Stimulated activated CD8-positive, alpha-beta memory T cell treated with anti-CD3 and anti-CD28 coated beads, Interleukin-15, amount 100 ng/mL, for 48 hours (primary cell): ENCODE measurements around the gene LRRIQ1.
"Not testable (repeated sequence)": the region's sequence is repeated elsewhere in the genome, so short reads cannot be mapped to it uniquely, and the experiment has no call there.

ENCODE experiments used
- DNase-seq, 2 donors: peaks; one replicate each; pipeline ENCODE4 v3.0.0-alpha.2; 2020; ENCODE audit warnings: low read depth in 2 of 2

The LRRIQ1 gene

GRCh38 chr12:85186236-85186635 is 150.1 kb downstream of the LRRIQ1 start:
- no peak for DNase-seq

GRCh38 chr12:85188619-85189018 is 152.5 kb downstream of the LRRIQ1 start:
- DNase-seq = no peak

GRCh38 chr12:85190728-85191127 is 154.6 kb downstream of the LRRIQ1 start:
- DNase-seq = no peak

- DNase-seq = not testable (repeated sequence)
These were observed 167.7 kb downstream of the LRRIQ1 start for GRCh38 chr12:85203809-85204208.

- no peak for DNase-seq
These were observed 170.4 kb downstream of the LRRIQ1 start for GRCh38 chr12:85206543-85206942.

- not testable (repeated sequence) for DNase-seq
These were observed 188.2 kb downstream of the LRRIQ1 start for GRCh38 chr12:85224339-85224738.

GRCh38 chr12:85225501-85225900 is 189.3 kb downstream of the LRRIQ1 start:
- no peak for DNase-seq

- DNase-seq = no peak
These were observed 201.2 kb downstream of the LRRIQ1 start for GRCh38 chr12:85237327-85237726.

- no peak for DNase-seq
These were observed 208.4 kb downstream of the LRRIQ1 start for GRCh38 chr12:85244561-85244960.

GRCh38 chr12:85253853-85254252 is 217.7 kb downstream of the LRRIQ1 start:
- no peak for DNase-seq

GRCh38 chr12:85257671-85258070 is 221.5 kb downstream of the LRRIQ1 start:
- no peak for DNase-seq

GRCh38 chr12:85260447-85260846 is 224.3 kb downstream of the LRRIQ1 start:
- DNase-seq = no peak

- DNase-seq = no peak
These were observed 224.7 kb downstream of the LRRIQ1 start for GRCh38 chr12:85260896-85261295.

- no peak for DNase-seq
These were observed 230.2 kb downstream of the LRRIQ1 start for GRCh38 chr12:85266356-85266755.

- DNase-seq = no peak
These were observed 237.5 kb downstream of the LRRIQ1 start for GRCh38 chr12:85273381-85274314.

GRCh38 chr12:85274315-85274651 is 238.1 kb downstream of the LRRIQ1 start:
- no peak for DNase-seq

- DNase-seq = no peak
These were observed 239.2 kb downstream of the LRRIQ1 start for GRCh38 chr12:85275374-85275773.

GRCh38 chr12:85277191-85277590 is 241.0 kb downstream of the LRRIQ1 start:
- no peak for DNase-seq

GRCh38 chr12:85277900-85278597 is 241.9 kb downstream of the LRRIQ1 start:
- no peak for DNase-seq

- no peak for DNase-seq
These were observed 242.7 kb downstream of the LRRIQ1 start for GRCh38 chr12:85278598-85279448.

- no peak for DNase-seq
These were observed 243.5 kb downstream of the LRRIQ1 start for GRCh38 chr12:85279449-85280164.
